Omental fat pad (tissue), 4 donors: ENCODE measurements around the gene LRRC8B. TPM values are rescaled to one million over a fixed set of nuclear protein-coding genes. Genes with fewer than 3 reads are reported as not detected.

Source experiments
- ATAC-seq: fragments of 150-250 bp; one replicate; pipeline ENCODE4 v1.9.1; 2016; ENCODE audit warnings: mild to moderate bottlenecking, moderate library complexity; ENCODE audit not compliant: low FRiP score
- DNase-seq: peaks from one replicate; pipeline ENCODE4 v3.0.0-alpha.2; 2019; ENCODE audit warnings: low spot score
- total RNA-seq, 4 donors: library from RNA; depleted of rRNA; stranded (reverse); fragments of >200 nt; gene quantifications; one replicate each; pipeline ENCODE4 v1.1.0, GENCODE V29; 2016
- TF ChIP-seq, protein P1 (sequence below), 3 donors: fragments of 450-650 bp; IDR thresholded peaks; one replicate each; pipeline ENCODE4 v1.5.1; 2016 to 2017; ENCODE audit warnings: antibody characterized with exemption in 3 of 3, mild to moderate bottlenecking in 3 of 3, moderate library complexity in 2 of 3

The LRRC8B gene
- total RNA-seq, 4 donors from 2014 or later: 5.7 to 30.3 (median 10.7) TPM

DNA sequence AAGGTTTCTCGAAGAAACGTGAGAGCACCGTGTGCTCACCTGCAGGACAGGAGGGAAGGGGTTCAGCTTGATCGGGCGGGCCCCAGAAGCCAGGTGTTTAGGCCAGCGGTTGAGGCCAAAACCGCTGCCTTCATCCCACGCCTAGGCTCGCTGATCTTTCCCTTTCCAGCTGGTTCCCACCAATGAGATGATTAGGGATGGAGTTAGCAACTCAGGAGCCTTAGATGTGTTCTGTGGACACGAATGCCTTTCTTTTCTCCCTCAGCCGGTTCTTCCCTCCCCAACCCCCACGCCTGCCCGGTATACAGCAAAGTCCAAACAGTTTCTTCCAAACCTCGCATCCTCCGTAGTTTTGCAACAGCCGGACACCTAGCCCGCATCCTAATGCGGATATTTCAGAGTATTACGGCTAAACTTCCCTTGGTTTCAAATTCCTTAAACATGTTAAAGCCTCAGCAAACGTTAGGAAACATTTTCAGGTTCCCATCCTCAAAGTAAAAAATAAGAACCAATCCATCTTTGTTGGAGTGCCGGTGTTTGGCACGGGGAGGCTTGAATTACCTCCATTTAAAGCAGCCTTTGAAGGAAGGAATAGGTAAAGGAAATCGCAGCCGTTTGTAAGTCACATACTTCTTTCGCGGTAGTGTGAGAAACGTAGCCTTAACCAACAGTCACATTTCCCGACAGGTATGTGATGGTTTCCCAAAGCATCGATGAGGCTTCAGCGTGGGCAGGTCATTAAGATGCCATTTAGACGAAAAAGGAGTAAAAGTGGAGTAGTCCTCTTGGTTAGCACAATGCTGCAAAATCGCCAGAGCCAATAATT, 109.4 kb downstream of the LRRC8B start:
- TF ChIP-seq, protein P1, sequence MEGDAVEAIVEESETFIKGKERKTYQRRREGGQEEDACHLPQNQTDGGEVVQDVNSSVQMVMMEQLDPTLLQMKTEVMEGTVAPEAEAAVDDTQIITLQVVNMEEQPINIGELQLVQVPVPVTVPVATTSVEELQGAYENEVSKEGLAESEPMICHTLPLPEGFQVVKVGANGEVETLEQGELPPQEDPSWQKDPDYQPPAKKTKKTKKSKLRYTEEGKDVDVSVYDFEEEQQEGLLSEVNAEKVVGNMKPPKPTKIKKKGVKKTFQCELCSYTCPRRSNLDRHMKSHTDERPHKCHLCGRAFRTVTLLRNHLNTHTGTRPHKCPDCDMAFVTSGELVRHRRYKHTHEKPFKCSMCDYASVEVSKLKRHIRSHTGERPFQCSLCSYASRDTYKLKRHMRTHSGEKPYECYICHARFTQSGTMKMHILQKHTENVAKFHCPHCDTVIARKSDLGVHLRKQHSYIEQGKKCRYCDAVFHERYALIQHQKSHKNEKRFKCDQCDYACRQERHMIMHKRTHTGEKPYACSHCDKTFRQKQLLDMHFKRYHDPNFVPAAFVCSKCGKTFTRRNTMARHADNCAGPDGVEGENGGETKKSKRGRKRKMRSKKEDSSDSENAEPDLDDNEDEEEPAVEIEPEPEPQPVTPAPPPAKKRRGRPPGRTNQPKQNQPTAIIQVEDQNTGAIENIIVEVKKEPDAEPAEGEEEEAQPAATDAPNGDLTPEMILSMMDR (IDR thresholded peaks at IDR 0.05): no peak
- DNase-seq (no peak), ATAC-seq (no peak)

DNA sequence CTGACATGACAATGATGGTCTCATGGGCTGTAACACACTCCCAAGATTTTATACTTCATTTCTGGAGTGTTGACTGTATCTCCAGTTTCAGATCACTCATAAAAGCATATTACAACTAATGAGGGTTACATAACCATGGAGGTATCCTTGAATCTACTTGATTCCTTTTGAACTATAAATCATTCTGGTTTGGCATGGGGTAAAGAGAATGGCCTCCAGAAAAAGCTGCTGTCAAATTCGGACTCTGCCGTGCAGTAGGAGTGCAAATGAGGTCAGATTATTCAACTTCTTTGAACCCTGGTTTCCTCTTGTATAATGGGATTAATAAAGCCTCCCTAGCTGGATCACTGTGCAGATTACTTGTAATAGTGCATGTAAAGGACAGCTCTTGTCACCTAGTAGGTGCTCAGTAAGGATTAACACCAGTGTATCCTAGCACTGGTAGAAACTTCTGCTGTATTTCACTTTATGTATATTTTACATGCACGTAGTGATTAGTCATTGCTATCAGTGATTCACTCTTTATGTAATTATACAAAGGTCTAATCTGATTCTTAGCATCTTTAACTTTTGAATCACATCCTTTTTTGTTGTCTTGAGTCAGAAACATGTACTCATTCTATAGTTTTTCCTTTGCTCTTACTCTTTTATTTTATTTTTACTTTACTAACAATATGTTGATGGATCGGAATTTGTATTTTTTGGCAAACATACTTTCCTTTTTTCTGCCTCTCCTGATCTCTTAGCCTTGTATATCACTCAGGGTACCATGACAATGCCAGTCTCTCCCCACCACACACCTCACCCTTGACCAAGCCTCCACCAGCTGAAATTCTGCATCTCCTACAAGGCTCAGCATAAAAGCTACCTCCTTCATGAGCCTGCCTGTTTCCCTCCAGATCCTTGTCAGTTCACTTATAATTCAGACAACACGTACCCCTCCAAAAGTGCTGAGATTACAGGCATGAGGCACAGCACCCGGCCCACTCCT, 111.5 kb downstream of the LRRC8B start:
- ATAC-seq: no peak
- no peak for DNase-seq
- TF ChIP-seq, protein P1 (IDR thresholded peaks at IDR 0.05): no peak

DNA sequence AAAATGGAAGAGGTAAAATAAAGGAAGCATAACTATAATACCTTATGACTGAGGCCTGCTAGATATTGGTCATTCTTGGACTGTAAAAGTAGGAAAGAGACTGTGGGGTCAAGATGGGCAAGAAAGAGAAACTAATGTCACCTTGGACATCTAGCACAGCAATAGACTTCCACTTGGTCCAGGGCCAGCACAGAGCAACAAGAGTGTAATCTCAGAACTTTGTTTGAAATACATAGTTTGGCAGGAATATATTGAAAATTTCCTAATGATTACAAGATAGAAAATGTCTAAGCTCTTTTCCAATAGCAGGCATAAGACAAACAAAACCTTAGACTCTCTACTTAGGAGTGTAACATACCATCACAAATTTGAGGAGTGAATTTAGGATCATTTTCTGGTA, 112.9 kb downstream of the LRRC8B start:
- DNase-seq (no peak), ATAC-seq (no peak)
- TF ChIP-seq, protein P1 (IDR thresholded peaks at IDR 0.05): no peak

DNA sequence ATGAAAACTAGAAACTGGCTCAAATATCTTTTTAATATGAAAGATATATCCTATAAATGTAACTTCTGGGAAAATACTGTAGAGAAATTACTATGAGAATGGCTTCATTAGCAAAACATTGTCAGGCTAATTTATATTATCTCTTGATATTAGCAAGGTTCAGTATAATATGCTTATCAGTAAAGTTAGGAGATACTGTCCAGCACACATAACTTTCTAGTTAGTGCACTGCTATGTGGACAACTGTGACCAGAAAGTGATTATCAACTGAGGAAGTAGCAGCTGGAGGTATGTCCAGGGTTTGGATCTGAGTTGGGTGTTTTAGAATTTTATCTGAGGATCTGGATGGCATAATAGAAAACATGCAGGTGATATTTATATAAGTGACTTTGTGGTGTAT, 115.8 kb downstream of the LRRC8B start:
- ATAC-seq (no peak), DNase-seq (no peak)
- TF ChIP-seq, protein P1 (IDR thresholded peaks at IDR 0.05): no peak

DNA sequence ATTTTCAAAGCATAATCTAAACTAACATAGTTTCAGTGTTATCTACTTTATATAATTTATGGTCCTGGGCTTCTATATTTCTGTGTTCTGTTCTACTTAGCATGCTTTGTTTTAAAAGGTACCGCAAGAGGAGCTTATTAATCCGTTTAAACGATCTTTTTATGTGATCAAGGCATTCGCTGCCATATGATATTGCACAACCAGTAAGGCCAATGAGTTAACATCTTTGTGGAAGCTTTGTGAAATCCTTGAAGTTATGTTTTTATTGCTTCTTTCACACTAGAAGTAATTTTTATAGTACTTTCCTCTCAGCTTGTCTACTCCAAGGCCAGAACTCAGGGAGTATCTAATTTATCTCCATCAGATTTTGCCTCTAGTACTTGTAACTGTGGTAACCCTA, 117.2 kb downstream of the LRRC8B start:
- DNase-seq (no peak), ATAC-seq (no peak)
- TF ChIP-seq, protein P1 (IDR thresholded peaks at IDR 0.05): no peak

DNA sequence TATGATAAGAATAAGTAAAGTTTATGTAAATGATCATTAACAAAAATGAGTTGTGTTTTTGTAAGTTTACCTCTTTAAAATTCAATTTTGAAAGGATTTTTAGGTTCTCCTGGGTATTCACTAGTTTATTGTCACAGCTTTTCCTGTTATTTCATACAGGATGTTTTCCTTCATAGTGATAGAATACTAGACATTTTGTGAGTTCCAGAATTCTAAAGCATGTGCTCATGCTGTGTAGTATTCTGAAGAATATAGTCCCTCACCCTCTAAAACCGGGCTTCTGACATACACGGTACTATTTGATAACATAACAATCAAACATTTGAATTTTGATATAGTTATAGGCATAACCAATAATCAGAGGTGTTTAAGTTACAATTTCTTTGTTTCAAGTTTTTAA, 118.9 kb downstream of the LRRC8B start:
- ATAC-seq (no peak), DNase-seq (no peak)
- TF ChIP-seq, protein P1 (IDR thresholded peaks at IDR 0.05): no peak
